ENCODE measurements around the gene PPP2R5C. TPM values are rescaled to one million over a fixed set of nuclear protein-coding genes. Genes with fewer than 3 reads are reported as not detected.

PPP2R5C gene
- total RNA-seq, 4 donors from 2014 or later = 143 to 171 (median 169) TPM

- no peak for TF ChIP-seq POLR2A (IDR thresholded peaks at IDR 0.05)
- TF ChIP-seq, protein P1, sequence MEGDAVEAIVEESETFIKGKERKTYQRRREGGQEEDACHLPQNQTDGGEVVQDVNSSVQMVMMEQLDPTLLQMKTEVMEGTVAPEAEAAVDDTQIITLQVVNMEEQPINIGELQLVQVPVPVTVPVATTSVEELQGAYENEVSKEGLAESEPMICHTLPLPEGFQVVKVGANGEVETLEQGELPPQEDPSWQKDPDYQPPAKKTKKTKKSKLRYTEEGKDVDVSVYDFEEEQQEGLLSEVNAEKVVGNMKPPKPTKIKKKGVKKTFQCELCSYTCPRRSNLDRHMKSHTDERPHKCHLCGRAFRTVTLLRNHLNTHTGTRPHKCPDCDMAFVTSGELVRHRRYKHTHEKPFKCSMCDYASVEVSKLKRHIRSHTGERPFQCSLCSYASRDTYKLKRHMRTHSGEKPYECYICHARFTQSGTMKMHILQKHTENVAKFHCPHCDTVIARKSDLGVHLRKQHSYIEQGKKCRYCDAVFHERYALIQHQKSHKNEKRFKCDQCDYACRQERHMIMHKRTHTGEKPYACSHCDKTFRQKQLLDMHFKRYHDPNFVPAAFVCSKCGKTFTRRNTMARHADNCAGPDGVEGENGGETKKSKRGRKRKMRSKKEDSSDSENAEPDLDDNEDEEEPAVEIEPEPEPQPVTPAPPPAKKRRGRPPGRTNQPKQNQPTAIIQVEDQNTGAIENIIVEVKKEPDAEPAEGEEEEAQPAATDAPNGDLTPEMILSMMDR (IDR thresholded peaks at IDR 0.05) = no peak
- intact Hi-C loops (cut with DNase I; ENCODE audit: low total_unique reads) = no loop called here
- Histone ChIP-seq H3K27me3 (no peaks in the 10 kb centered on the region), H3K36me3 (no peaks in the 10 kb centered on the region), H3K4me1 (no peaks in the 10 kb centered on the region), H3K4me3 (no peak overlapping the region), H3K27ac (no peak overlapping the region), H3K9me3 (no peaks in the 10 kb centered on the region)
- DNase-seq = no peak
Measured at GRCh38 chr14:101849125-101849524, 87.6 kb downstream of the PPP2R5C start.

GRCh38 chr14:101849640-101850039 is 88.1 kb downstream of the PPP2R5C start:
- intact Hi-C loops (cut with DNase I; ENCODE audit: low total_unique reads) = no loop called here
- Histone ChIP-seq H3K27ac (no peak overlapping the region), H3K27me3 (no peaks in the 10 kb centered on the region), H3K9me3 (no peaks in the 10 kb centered on the region), H3K4me3 (no peak overlapping the region), H3K36me3 (no peaks in the 10 kb centered on the region), H3K4me1 (no peaks in the 10 kb centered on the region)
- no peak for TF ChIP-seq POLR2A (IDR thresholded peaks at IDR 0.05)
- TF ChIP-seq, protein P1 (IDR thresholded peaks at IDR 0.05) = no peak
- DNase-seq = no peak

- no peaks in the 10 kb centered on the region for H3K27me3 ChIP-seq
- no peak overlapping the region for H3K4me3 ChIP-seq
- no peaks in the 10 kb centered on the region for H3K9me3 ChIP-seq
- no peak overlapping the region for H3K27ac ChIP-seq
- intact Hi-C loops (cut with DNase I; ENCODE audit: low total_unique reads) = no loop called here
- no peaks in the 10 kb centered on the region for H3K36me3 ChIP-seq
- DNase-seq = no peak
- H3K4me1 ChIP-seq = no peaks in the 10 kb centered on the region
- TF ChIP-seq, protein P1 (IDR thresholded peaks at IDR 0.05) = no peak
- no peak for TF ChIP-seq POLR2A (IDR thresholded peaks at IDR 0.05)
Measured at GRCh38 chr14:101851183-101851582, 89.7 kb downstream of the PPP2R5C start.

DNA sequence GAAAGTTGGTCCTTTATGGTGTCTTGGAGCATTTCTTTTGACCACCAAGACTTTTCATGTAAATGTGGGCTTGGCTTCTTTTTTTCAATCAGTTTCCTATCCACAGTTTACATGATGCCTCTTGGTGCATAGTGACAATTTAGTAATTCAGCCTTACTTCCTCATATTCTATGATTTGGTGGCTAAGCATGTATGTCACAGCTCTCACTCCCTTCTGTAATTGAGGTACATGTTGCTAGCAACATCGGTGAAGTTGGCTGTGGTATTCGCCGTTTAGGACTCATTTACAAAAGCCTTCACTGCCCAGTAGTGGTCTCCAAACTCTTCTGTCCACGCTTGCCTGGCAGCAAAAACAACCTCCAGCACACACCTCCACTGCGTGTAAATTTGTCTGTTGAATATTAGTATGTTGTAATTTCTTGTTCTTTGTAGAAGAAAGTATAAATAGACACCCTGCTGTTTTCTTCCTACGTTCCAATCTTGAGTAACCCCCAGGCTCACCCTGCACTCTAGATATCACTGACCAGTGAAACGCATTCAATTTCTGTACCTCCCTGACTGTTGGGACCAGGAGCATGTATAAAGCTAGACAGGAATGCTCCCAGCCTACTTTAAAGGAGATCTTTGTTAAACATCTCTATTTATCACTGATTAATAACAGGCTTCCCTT is 90.4 kb downstream of the PPP2R5C start:
- Histone ChIP-seq H3K9me3 (no peaks in the 10 kb centered on the region), H3K36me3 (no peaks in the 10 kb centered on the region), H3K4me3 (no peak overlapping the region), H3K27ac (no peak overlapping the region), H3K4me1 (no peaks in the 10 kb centered on the region), H3K27me3 (no peaks in the 10 kb centered on the region)
- DNase-seq = no peak
- intact Hi-C loops (cut with DNase I; ENCODE audit: low total_unique reads) = no loop called here
- TF ChIP-seq, protein P1 (IDR thresholded peaks at IDR 0.05) = no peak
- no peak for TF ChIP-seq POLR2A (IDR thresholded peaks at IDR 0.05)

DNA sequence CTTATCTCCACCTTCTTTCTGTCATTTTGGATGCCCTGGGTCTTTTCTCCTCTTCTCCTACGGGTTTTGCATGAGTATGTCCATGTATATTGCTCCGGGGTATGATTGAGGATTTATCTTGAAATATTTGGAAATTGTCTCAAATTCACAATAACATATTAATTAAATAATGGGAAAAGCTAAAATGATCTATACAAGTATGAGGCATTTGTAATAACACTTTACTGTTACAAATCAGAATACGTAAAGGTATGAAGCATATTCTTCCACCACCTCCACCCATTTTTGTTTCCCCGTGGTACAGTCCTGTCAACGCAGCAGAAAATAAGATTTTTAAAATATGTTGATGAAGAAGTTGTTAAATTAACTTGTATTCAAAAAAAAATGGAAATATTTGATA is 91.3 kb downstream of the PPP2R5C start:
- no peaks in the 10 kb centered on the region for H3K27me3 ChIP-seq
- H3K27ac ChIP-seq = no peak overlapping the region
- no peak for DNase-seq
- H3K4me1 ChIP-seq = no peaks in the 10 kb centered on the region
- no peaks in the 10 kb centered on the region for H3K9me3 ChIP-seq
- no peak overlapping the region for H3K4me3 ChIP-seq
- intact Hi-C loops (cut with DNase I; ENCODE audit: low total_unique reads) = no loop called here
- H3K36me3 ChIP-seq = no peaks in the 10 kb centered on the region
- no peak for TF ChIP-seq POLR2A (IDR thresholded peaks at IDR 0.05)
- TF ChIP-seq, protein P1 (IDR thresholded peaks at IDR 0.05) = no peak

All from uterus (tissue), 4 donors.